GM12878 (cell line): ENCODE results near the gene RASGRF2.

Experiments used
- CHD2 ChIP-seq: IDR thresholded peaks from 2 replicates; pipeline ENCODE4 v1.6.1; 2011; ENCODE audit warnings: low read depth, low read length, improper control_type of control experiment, borderline replicate concordance
- EZH2 ChIP-seq: IDR thresholded peaks from 2 replicates; pipeline ENCODE4 v1.6.1; 2012; ENCODE audit warnings: low read depth, mild to moderate bottlenecking, control low read depth, inconsistent platforms, low read length, borderline replicate concordance; ENCODE audit not compliant: control insufficient read depth
- SIX5 ChIP-seq: IDR thresholded peaks from 2 replicates; pipeline ENCODE4 v1.6.1; 2011; ENCODE audit warnings: mild to moderate bottlenecking, low read depth, low read length, moderate library complexity; ENCODE audit not compliant: severe bottlenecking
- YY1 ChIP-seq: IDR thresholded peaks from 2 replicates; pipeline ENCODE4 v1.6.1; 2011; ENCODE audit warnings: low read depth, mild to moderate bottlenecking, low read length
- TF ChIP-seq, protein P1 (sequence below), 3 experiments: IDR thresholded peaks in 2 of 3; conservative IDR thresholded peaks in 1 of 3; 2 replicates each; pipeline ENCODE4 v1.5.1; 2011; ENCODE audit warnings: low read depth in 3 of 3, low read length in 3 of 3, mild to moderate bottlenecking in 3 of 3, control low read depth in 2 of 3, moderate library complexity in 2 of 3, inconsistent platforms in 1 of 3, mixed read lengths in 1 of 3; ENCODE audit not compliant: control insufficient read depth in 2 of 3, insufficient read depth in 1 of 3; ENCODE audit errors: extremely low read depth in 1 of 3
- TF ChIP-seq, protein P2 (sequence below): IDR thresholded peaks from 2 replicates; pipeline ENCODE4 v1.6.1; 2012; ENCODE audit warnings: low read depth, low read length, improper control_type of control experiment

DNA sequence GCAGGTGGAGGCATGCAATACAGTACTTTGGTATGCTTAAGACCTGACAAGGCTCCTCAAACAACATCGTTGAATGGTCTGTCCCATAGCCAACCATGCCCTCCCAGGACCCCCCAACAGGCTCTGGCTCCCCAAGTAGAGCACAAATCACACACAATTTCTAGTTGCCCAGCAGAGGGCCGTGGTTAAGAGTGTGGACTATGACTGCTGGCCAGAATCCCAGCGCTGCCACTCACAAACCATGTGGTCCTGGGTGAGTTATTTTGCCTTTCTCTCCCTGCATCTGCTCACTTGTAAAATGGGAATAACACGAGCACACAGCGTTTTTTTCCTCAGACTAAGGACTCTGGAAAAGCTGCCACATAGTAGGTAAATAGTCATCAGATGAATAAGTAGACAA, 279.4 kb downstream of the RASGRF2 start:
- TF ChIP-seq YY1 (no peak), CHD2 (no peak), EZH2 (no peak), SIX5 (no peak)
- TF ChIP-seq, protein P1, sequence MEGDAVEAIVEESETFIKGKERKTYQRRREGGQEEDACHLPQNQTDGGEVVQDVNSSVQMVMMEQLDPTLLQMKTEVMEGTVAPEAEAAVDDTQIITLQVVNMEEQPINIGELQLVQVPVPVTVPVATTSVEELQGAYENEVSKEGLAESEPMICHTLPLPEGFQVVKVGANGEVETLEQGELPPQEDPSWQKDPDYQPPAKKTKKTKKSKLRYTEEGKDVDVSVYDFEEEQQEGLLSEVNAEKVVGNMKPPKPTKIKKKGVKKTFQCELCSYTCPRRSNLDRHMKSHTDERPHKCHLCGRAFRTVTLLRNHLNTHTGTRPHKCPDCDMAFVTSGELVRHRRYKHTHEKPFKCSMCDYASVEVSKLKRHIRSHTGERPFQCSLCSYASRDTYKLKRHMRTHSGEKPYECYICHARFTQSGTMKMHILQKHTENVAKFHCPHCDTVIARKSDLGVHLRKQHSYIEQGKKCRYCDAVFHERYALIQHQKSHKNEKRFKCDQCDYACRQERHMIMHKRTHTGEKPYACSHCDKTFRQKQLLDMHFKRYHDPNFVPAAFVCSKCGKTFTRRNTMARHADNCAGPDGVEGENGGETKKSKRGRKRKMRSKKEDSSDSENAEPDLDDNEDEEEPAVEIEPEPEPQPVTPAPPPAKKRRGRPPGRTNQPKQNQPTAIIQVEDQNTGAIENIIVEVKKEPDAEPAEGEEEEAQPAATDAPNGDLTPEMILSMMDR (IDR thresholded peaks at IDR 0.05 in 2 of 3, conservative IDR thresholded peaks at IDR 0.05 in 1 of 3; ENCODE audit: control insufficient read depth in 2 of 3, extremely low read depth in 1 of 3, insufficient read depth in 1 of 3, low read depth in 3 of 3, low read length in 3 of 3) = no peak
- TF ChIP-seq, protein P2, sequence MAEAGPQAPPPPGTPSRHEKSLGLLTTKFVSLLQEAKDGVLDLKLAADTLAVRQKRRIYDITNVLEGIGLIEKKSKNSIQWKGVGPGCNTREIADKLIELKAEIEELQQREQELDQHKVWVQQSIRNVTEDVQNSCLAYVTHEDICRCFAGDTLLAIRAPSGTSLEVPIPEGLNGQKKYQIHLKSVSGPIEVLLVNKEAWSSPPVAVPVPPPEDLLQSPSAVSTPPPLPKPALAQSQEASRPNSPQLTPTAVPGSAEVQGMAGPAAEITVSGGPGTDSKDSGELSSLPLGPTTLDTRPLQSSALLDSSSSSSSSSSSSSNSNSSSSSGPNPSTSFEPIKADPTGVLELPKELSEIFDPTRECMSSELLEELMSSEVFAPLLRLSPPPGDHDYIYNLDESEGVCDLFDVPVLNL = no peak
